GM08714 (cell line): Measurements from ENCODE around the gene FBXL20.

Source experiments
- H3K4me3 ChIP-seq: fragments of 200-500 bp; sonication (Bioruptor generic); 2 replicates; pipeline ENCODE4 v1.5.1; 2014; ENCODE audit warnings: mild to moderate bottlenecking, low read length, inconsistent platforms
- ZNF274 ChIP-seq: IDR thresholded peaks from 2 replicates; pipeline ENCODE4 v1.6.1; 2012; ENCODE audit warnings: mild to moderate bottlenecking, low read depth, low read length

Gene FBXL20

GRCh38 chr17:39223907-39224777, 177.3 kb downstream of the FBXL20 start:
- no peak for TF ChIP-seq ZNF274
- H3K4me3 ChIP-seq = no peak overlapping the region

DNA sequence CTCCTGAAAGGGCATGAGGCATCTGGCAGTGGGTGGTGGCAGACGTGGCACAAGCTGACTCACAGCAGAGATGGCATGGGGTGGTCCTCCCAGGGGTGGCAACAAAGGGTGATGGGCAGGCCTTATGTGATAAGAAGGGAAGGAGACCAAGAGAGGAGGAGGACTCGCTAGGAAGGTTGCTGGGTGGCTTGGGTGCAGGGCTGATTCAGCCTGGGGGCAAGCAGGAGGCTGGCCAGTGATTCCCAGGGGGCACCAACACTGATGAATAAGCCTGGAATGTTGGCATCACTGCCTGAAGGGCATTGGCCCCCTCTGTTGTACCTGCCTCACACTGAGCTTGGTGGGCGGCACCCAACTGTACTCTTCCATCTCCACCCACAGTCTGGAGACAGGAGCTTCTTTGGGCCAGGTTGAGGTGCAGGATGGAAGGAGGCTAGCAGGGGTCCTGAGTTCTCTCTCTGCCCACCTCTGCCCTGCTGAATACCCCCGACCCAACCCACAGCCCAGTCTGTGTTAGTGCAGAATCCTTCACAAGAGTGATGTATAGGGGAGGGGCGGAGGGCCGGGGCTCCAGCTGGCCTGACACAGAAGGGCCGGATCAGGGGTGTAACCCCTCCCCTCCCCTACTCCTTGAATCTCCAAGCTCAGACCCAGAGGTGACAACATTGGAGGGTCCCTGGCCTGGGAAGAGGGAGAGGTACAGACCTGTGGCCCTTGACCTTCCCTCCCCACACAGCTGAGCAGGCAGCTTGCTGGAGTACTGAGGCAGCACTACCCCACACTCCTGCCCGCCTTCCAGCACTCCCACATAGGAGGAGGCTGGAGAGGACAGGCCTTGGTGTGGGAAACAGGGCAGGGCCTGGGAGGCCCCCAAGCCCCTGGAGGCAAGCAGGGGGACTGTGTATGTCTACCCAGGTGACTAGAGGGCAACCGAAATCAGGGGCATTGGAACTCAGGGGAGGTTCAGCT, 178.3 kb downstream of the FBXL20 start:
- no peak overlapping the region for H3K4me3 ChIP-seq
- TF ChIP-seq ZNF274 = no peak

GRCh38 chr17:39222151-39222550, 179.3 kb downstream of the FBXL20 start:
- no peak overlapping the region for H3K4me3 ChIP-seq
- no peak for TF ChIP-seq ZNF274

GRCh38 chr17:39221572-39221971, 179.9 kb downstream of the FBXL20 start:
- TF ChIP-seq ZNF274 = no peak
- H3K4me3 ChIP-seq = no peak overlapping the region

GRCh38 chr17:39219647-39220154, 181.7 kb downstream of the FBXL20 start:
- no peak overlapping the region for H3K4me3 ChIP-seq
- no peak for TF ChIP-seq ZNF274

DNA sequence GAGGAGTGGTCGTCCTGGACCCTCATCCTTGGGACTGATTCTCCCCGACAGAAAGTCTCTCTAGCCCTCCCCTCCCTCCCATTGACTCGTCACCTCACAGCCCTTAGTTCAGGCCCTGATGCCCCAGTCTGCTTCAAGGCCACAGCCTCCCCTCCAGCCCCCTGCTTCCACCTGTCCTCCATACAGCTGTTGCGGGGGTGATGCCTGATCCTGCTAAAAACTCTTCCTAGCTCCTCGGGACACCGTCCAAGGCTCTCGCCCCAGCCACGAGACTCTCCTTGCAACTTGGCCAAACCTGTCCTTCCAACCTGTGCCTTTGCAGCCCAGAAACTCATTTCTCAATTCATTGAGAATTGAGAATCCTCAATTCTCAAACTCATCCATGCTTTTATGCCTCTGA, 182.5 kb downstream of the FBXL20 start:
- no peak overlapping the region for H3K4me3 ChIP-seq
- no peak for TF ChIP-seq ZNF274

DNA sequence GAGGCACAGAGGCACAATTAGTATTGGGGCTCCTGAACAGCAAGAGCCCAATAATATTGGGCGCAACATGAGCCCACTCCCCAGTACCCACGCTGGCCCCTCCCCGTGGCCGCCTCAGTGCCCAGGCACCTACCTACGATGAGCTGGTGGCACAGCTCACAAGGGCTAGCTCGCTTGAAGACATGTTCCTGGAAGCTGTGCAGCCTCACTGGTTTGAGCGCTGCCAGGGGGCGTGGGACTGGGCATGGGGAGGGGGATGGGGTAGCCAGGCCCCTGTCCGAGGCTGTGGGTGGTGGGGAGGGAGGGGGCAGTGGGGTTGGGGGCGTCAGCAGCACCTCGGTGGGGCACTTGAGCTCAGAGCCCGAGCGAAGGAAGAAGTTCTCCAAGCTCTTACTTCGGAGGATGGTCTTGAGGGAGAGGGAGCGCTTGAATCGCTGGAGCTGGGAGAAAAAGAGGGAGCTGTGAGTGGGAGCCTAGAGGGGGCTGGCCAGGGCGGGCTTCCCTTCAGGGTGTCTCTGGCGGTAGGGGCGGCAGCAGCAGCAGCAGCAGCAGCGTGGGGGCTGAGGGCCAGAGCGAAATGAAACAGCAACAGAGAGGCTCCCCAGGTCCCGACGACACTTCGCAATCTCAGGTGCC, 183.6 kb downstream of the FBXL20 start:
- no peak overlapping the region for H3K4me3 ChIP-seq
- TF ChIP-seq ZNF274 = no peak

DNA sequence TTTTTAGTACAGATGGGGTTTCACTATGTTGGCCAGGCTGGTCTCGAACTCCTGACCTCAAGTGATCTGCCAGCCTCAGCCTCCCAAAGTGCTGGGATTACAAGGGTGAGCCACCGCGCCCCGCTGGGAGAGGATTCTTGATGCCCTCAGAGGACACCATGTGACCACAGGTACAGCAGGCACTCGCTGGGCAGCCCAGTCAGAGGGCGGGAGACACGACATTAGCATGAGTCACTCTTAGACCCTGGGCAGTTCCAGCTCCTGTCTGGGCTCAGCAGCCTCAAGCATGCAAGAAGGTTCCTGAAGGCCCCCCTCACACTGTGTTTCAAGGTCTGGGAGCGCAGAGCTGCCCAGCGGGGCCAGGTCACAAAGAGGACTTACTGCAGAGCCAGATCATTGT, 187.6 kb downstream of the FBXL20 start:
- H3K4me3 ChIP-seq = no peak overlapping the region
- TF ChIP-seq ZNF274 = no peak

GRCh38 chr17:39212841-39213480, 188.5 kb downstream of the FBXL20 start:
- no peak for TF ChIP-seq ZNF274
- H3K4me3 ChIP-seq = no peak overlapping the region

DNA sequence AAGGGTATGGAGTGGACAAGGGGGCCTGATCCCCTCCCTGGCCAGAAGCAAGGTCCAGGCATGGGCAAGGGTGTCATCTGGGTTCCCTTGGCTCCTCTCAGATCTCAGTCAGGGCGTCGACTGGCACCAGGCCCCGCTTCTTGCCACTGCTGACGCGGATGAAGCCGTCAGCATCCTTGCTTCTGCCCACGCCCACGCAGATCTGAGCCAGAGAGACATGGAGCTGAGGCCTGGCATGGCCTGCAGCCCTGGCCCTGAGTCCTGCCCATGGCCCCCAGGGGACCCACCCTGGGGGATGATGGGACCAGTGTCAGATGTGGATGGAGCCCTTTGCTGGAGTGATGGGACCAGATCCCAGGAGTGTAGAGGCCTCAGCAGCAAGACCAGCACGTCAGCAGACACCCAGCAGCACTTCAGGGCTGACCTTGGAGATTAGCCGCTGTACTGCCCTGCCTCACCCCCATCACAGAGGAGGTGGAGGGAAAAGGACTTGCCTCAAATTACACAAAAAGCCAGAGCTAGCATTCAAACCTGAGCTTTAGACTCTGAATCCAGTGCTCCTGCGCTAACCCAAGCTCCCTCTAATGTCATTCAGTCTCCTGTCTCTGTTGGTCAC, 189.1 kb downstream of the FBXL20 start:
- TF ChIP-seq ZNF274 = no peak
- H3K4me3 ChIP-seq = no peak overlapping the region

GRCh38 chr17:39210093-39210434, 191.4 kb downstream of the FBXL20 start:
- TF ChIP-seq ZNF274 = no peak
- H3K4me3 ChIP-seq = no peak overlapping the region

- no peak overlapping the region for H3K4me3 ChIP-seq
- TF ChIP-seq ZNF274 = no peak
Measured at GRCh38 chr17:39209317-39210092, 191.9 kb downstream of the FBXL20 start.

GRCh38 chr17:39208893-39209292, 192.5 kb downstream of the FBXL20 start:
- H3K4me3 ChIP-seq = no peak overlapping the region
- no peak for TF ChIP-seq ZNF274
